IMR-90 (cell line): Measurements from ENCODE around the gene IL34. TPM values are rescaled to one million over a fixed set of nuclear protein-coding genes. Genes with fewer than 3 reads are reported as not detected.

Source experiments
- ATAC-seq: fragments of 200-7000 bp; cut with Tn5 transposase; 2 replicates; pipeline ENCODE4 v1.9.1; 2020; ENCODE audit warnings: low read depth, mild to moderate bottlenecking, moderate library complexity
- BruUV-seq: library from RNA; stranded (reverse); fragments of 400-500 nt; replicated peaks from 2 replicates; lab custom pipeline; 2021; lab: Mats Ljungman, UMichigan
- CTCF ChIA-PET: fragments of 300-600 bp; formaldehyde crosslinking; extraction: SDS; loops from one replicate; lab custom pipeline; 2021; ENCODE audit warnings: antibody characterized with exemption; lab: Yijun Ruan, JAX
- POLR2A ChIA-PET: fragments of 300-600 bp; sonication (Branson Sonifier 250); formaldehyde crosslinking; loops from one replicate; lab custom pipeline; 2022; ENCODE audit warnings: antibody characterized with exemption; ENCODE audit not compliant: unreplicated experiment; lab: Charles Lee
- DNase-seq: peaks from one replicate; pipeline ENCODE4 v3.0.0; 2013
- H2AFZ ChIP-seq: replicated peaks from 2 replicates; pipeline ENCODE3; 2013; ENCODE audit warnings: low read length, mild to moderate bottlenecking; ENCODE audit not compliant: poor library complexity
- H2AK5ac ChIP-seq: 2 replicates; pipeline ENCODE4 v1.6.1; 2013; ENCODE audit warnings: low read depth, low read length, inconsistent platforms
- H2AK9ac ChIP-seq: replicated peaks from 2 replicates; pipeline ENCODE3; 2013; ENCODE audit warnings: mild to moderate bottlenecking, low read depth, low read length, moderate library complexity; ENCODE audit not compliant: poor library complexity
- H2BK120ac ChIP-seq: 2 replicates; pipeline ENCODE4 v1.6.1; 2013; ENCODE audit warnings: low read depth, low read length, inconsistent platforms
- H2BK15ac ChIP-seq: 3 replicates; pipeline ENCODE4 v1.6.1; 2013; ENCODE audit warnings: low read depth, low read length, inconsistent platforms
- H2BK20ac ChIP-seq: 2 replicates; pipeline ENCODE4 v1.6.1; 2013; ENCODE audit warnings: low read depth, mild to moderate bottlenecking, inconsistent platforms, low read length, moderate library complexity
- H2BK5ac ChIP-seq: 2 replicates; pipeline ENCODE4 v1.6.1; 2013; ENCODE audit warnings: mild to moderate bottlenecking, low read depth, low read length, inconsistent platforms; ENCODE audit not compliant: poor library complexity, severe bottlenecking
- H3K14ac ChIP-seq: replicated peaks from 2 replicates; pipeline ENCODE4 v1.6.1; 2013; ENCODE audit warnings: low read depth, low read length, inconsistent platforms
- H3K18ac ChIP-seq: 2 replicates; pipeline ENCODE4 v1.6.1; 2013; ENCODE audit warnings: low read depth, low read length, control low read depth
- H3K23ac ChIP-seq: 2 replicates; pipeline ENCODE4 v1.6.1; 2013; ENCODE audit warnings: low read depth, low read length, inconsistent platforms
- H3K27ac ChIP-seq: 2 replicates; pipeline ENCODE4 v1.5.1; 2013; ENCODE audit warnings: mild to moderate bottlenecking, control low read depth, low read length; ENCODE audit not compliant: insufficient read depth
- H3K27me3 ChIP-seq: 2 replicates; pipeline ENCODE4 v1.6.1; 2013; ENCODE audit warnings: low read length; ENCODE audit not compliant: control insufficient read depth, insufficient read depth
- H3K36me3 ChIP-seq: 2 replicates; pipeline ENCODE4 v1.6.1; 2013; ENCODE audit warnings: low read length, mixed read lengths; ENCODE audit not compliant: control insufficient read depth, insufficient read depth
- H3K4ac ChIP-seq: 2 replicates; pipeline ENCODE4 v1.6.1; 2013; ENCODE audit warnings: low read depth, low read length, inconsistent platforms
- H3K4me1 ChIP-seq: 2 replicates; pipeline ENCODE4 v1.6.1; 2013; ENCODE audit warnings: low read length, mixed read lengths; ENCODE audit not compliant: control insufficient read depth, insufficient read depth
- H3K4me2 ChIP-seq: 2 replicates; pipeline ENCODE4 v1.6.1; 2013; ENCODE audit warnings: low read depth, mild to moderate bottlenecking, control low read depth, low read length, moderate library complexity
- H3K4me3 ChIP-seq: 2 replicates; pipeline ENCODE4 v1.5.1; 2013; ENCODE audit warnings: low read depth, mild to moderate bottlenecking, control low read depth, low read length, moderate library complexity; ENCODE audit not compliant: insufficient read depth
- H3K56ac ChIP-seq: 2 replicates; pipeline ENCODE4 v1.6.1; 2013; ENCODE audit warnings: low read length, inconsistent platforms; ENCODE audit not compliant: insufficient read depth; ENCODE audit errors: extremely low read depth
- H3K79me1 ChIP-seq, 2 experiments: 2 replicates each; pipeline ENCODE4 v1.6.1; 2013; ENCODE audit warnings: low read length in 2 of 2, inconsistent platforms in 1 of 2, low read depth in 1 of 2
- H3K9ac ChIP-seq: 2 replicates; pipeline ENCODE4 v1.6.1; 2013; ENCODE audit warnings: low read depth, low read length, control low read depth
- H3K9me1 ChIP-seq: 2 replicates; pipeline ENCODE4 v1.6.1; 2013; ENCODE audit warnings: low read length, inconsistent platforms; ENCODE audit not compliant: insufficient read depth
- H3K9me3 ChIP-seq: 2 replicates; pipeline ENCODE4 v1.6.1; 2013; ENCODE audit warnings: low read length; ENCODE audit not compliant: control insufficient read depth, insufficient read depth
- H4K20me1 ChIP-seq: 2 replicates; pipeline ENCODE4 v1.6.1; 2013; ENCODE audit warnings: low read length, inconsistent platforms; ENCODE audit not compliant: insufficient read depth
- H4K5ac ChIP-seq: 2 replicates; pipeline ENCODE4 v1.6.1; 2013; ENCODE audit warnings: mild to moderate bottlenecking, low read depth, low read length, control low read depth
- H4K8ac ChIP-seq, 2 experiments: 2 replicates each; pipeline ENCODE4 v1.6.1; 2013; ENCODE audit warnings: low read depth in 2 of 2, low read length in 2 of 2, control low read depth in 1 of 2, inconsistent platforms in 1 of 2
- H4K91ac ChIP-seq: 2 replicates; pipeline ENCODE4 v1.6.1; 2013; ENCODE audit warnings: low read depth, low read length, inconsistent platforms; ENCODE audit not compliant: insufficient read depth
- BHLHE40 ChIP-seq: fragments of 150-350 bp; IDR thresholded peaks from 2 replicates; pipeline ENCODE4 v1.6.1; 2016; ENCODE audit warnings: mild to moderate bottlenecking, low read depth, low read length
- CTCF ChIP-seq: conservative IDR thresholded peaks from 2 replicates; pipeline ENCODE4 v1.5.1; 2012; ENCODE audit warnings: mild to moderate bottlenecking, low read depth, low read length, improper control_type of control experiment
- MAZ ChIP-seq: IDR thresholded peaks from 2 replicates; pipeline ENCODE4 v1.6.1; 2012; ENCODE audit warnings: low read depth, mild to moderate bottlenecking, low read length, improper control_type of control experiment, moderate library complexity, borderline replicate concordance
- RAD21 ChIP-seq: IDR thresholded peaks from 2 replicates; pipeline ENCODE4 v1.6.1; 2012; ENCODE audit warnings: low read length, improper control_type of control experiment
- RCOR1 ChIP-seq: IDR thresholded peaks from 2 replicates; pipeline ENCODE4 v1.6.1; 2012; ENCODE audit warnings: mild to moderate bottlenecking, low read length, improper control_type of control experiment; ENCODE audit not compliant: insufficient replicate concordance
- WGBS, 2 experiments: methylation state at CpG; one replicate each; pipeline versions ENCODE4 v1.1.5 to v1.1.7; 2013; ENCODE audit warnings: missing lambda C conversion rate in 2 of 2; ENCODE audit not compliant: insufficient read length in 1 of 2; ENCODE audit errors: extremely low coverage in 2 of 2; 5-methylcytosine and 5-hydroxymethylcytosine counted together
- dilution Hi-C: fragments of 300-500 bp; cut with HindIII; formaldehyde crosslinking; loops from one replicate; pipeline ENCODE4 v1.14.3; 2018; ENCODE audit warnings: low sequenced_read_pairs; ENCODE audit not compliant: unreplicated experiment
- in situ Hi-C: fragments of 300-500 bp; cut with MboI; formaldehyde crosslinking; loops from 3 replicates; pipeline ENCODE4 v1.14.3; 2019; ENCODE audit warnings: low sequenced_read_pairs, inconsistent platforms, mixed read lengths
- intact Hi-C: fragments of 100-400 bp; cut with micrococcal nuclease; formaldehyde crosslinking; loops from 2 replicates; pipeline ENCODE4 v1.10.0; 2022
- polyA plus RNA-seq, 3 experiments: library from polyadenylated mRNA; depleted of rRNA; stranded (reverse); fragments of >200 nt; gene quantifications; 2 replicates each; pipeline ENCODE4 v1.2.3, GENCODE V29; 2012; ENCODE audit warnings: low replicate concordance in 1 of 3
- total RNA-seq: library from RNA; depleted of rRNA; stranded (reverse); fragments of >200 nt; gene quantifications from 2 replicates; pipeline ENCODE4 v1.2.3, GENCODE V29; 2012

The IL34 gene
- total and polyA plus RNA-seq, 2 of the 4 experiments (the other 2 are of a cell fraction): 1.3 to 2.5 TPM

- Histone ChIP-seq H3K56ac (no peak overlapping the region), H4K5ac (no peak overlapping the region), H2BK5ac (no peak overlapping the region), H2BK20ac (no peak overlapping the region), H3K4me1 (peaks cover 33% of the 10 kb centered on the region), H4K20me1 (peaks cover 79% of the 10 kb centered on the region), H3K27me3 (no peaks in the 10 kb centered on the region), H3K23ac (no peak overlapping the region), H3K14ac (0 out of 2 replicates have a peak overlapping the region, but pooled peaks have one; percentile 44), H3K36me3 (peaks cover 60% of the 10 kb centered on the region), H4K8ac (peak overlapping the region in 1 of 2 experiments; percentile 10; a peak in 1 of 4 replicates), H2BK120ac (no peak overlapping the region; the same call in 1 of the 2 replicates), H2AK9ac (peak overlapping the region; percentile 52), H3K9ac (no peak overlapping the region; the same call in 1 of the 2 replicates), H3K79me1 (peaks cover 25 to 74% of the 10 kb centered on the region in 2 experiments), H4K91ac (no peak overlapping the region; the same call in 1 of the 2 replicates), H3K27ac (peak overlapping the region; percentile 23; the same call in 1 of the 2 replicates), H3K9me3 (no peaks in the 10 kb centered on the region), H2AK5ac (peak overlapping the region; percentile 69; the same call in 1 of the 2 replicates), H3K4me3 (no peak overlapping the region), H2AFZ (no peak overlapping the region), H2BK15ac (peak overlapping the region; percentile 16; the same call in 1 of the 3 replicates), H3K9me1 (peaks cover 2% of the 10 kb centered on the region; the same call in 1 of the 2 replicates), H3K4me2 (no peak overlapping the region), H3K18ac (no peak overlapping the region), H3K4ac (0 out of 2 replicates have a peak overlapping the region, but pooled peaks have one; percentile 45)
- intact Hi-C loops: loop anchor here (1.0 kb wide), 1 partner anchor 91 kb away; no protein-coding TSS in a partner anchor
- BruUV-seq: no TSS peak
- dilution Hi-C loops: no loop called here
- no peak for TF ChIP-seq CTCF
- no peak for TF ChIP-seq RAD21
- no peak for TF ChIP-seq BHLHE40
- no peak for TF ChIP-seq MAZ
- no peak for TF ChIP-seq RCOR1
- in situ Hi-C loops: loop anchor here (5.0 to 25.0 kb wide), 2 partner anchors 87 to 682 kb away; partner anchors contain the start of gene CALB2
- DNase-seq (no peak), ATAC-seq (no peak)
- 60% methylated on average over 2 of the region's 18 CpGs; no CpG with 5 or more reads in 1 of the 2 experiments for WGBS, 2 experiments
- CTCF ChIA-PET: interaction anchor here (0.7 kb wide), 1 partner anchor 90 kb away, joined by 5 read pairs; no protein-coding TSS in a partner anchor
- POLR2A ChIA-PET: no interaction called here
These were observed 34.4 kb downstream of the IL34 start for GRCh38 chr16:70680495-70681381.
